Gastrocnemius medialis (tissue), 4 donors: ENCODE measurements around the gene STEAP4. TPM values are rescaled to one million over a fixed set of nuclear protein-coding genes. Genes with fewer than 3 reads are reported as not detected.

Experiments used
- ATAC-seq, 2 donors: fragments of 150-250 bp; one replicate each; pipeline ENCODE4 v1.9.1; 2016
- DNase-seq, 2 donors: peaks; one replicate each; pipeline ENCODE4 v3.0.0-alpha.2; 2019
- H3K27ac ChIP-seq, 4 donors: fragments of 200-600 bp; sonication (generic); 1 replicate in 1 of 4; 2 replicates in 3 of 4; pipeline ENCODE4 v1.5.1; 2016 to 2018; ENCODE audit warnings: mild to moderate bottlenecking in 2 of 4, moderate library complexity in 1 of 4
- H3K27me3 ChIP-seq, 3 donors: fragments of 200-600 bp; sonication (generic) in 2 of 3; 1 replicate in 1 of 3; 2 replicates in 2 of 3; pipeline versions ENCODE4 v1.5.1 to v1.6.0; 2016 to 2019; ENCODE audit warnings: mild to moderate bottlenecking in 1 of 3, moderate library complexity in 1 of 3
- H3K36me3 ChIP-seq, 2 donors: fragments of 200-600 bp; sonication (generic) in 1 of 2; one replicate each; pipeline ENCODE4 v1.5.1; 2017 to 2018
- H3K4me1 ChIP-seq, 2 donors: fragments of 200-600 bp; sonication (generic) in 1 of 2; one replicate each; pipeline ENCODE4 v1.5.1; 2016 to 2017; ENCODE audit warnings: mild to moderate bottlenecking in 2 of 2
- H3K4me3 ChIP-seq, 4 donors: fragments of 200-600 bp; sonication (generic) in 3 of 4; 1 replicate in 1 of 4; 2 replicates in 3 of 4; pipeline ENCODE4 v1.5.1; 2016 to 2019; ENCODE audit warnings: mild to moderate bottlenecking in 2 of 4
- H3K9me3 ChIP-seq, 3 donors: fragments of 200-600 bp; sonication (generic) in 2 of 3; 1 replicate in 1 of 3; 2 replicates in 2 of 3; pipeline ENCODE4 v1.5.1; 2016 to 2019
- CTCF ChIP-seq, 5 experiments: fragments of 450-650 bp in 3 of 5; fragments of 200-600 bp in 2 of 5; sonication (generic) in 2 of 5; IDR thresholded peaks in 4 of 5; conservative IDR thresholded peaks in 1 of 5; 1 replicate in 4 of 5; 2 replicates in 1 of 5; pipeline ENCODE4 v1.5.1; 2016 to 2019; ENCODE audit warnings: antibody characterized with exemption in 5 of 5, mild to moderate bottlenecking in 3 of 5, moderate library complexity in 3 of 5
- POLR2A ChIP-seq, 2 donors: fragments of 450-650 bp; IDR thresholded peaks; one replicate each; pipeline ENCODE4 v1.6.1; 2017; ENCODE audit warnings: antibody characterized with exemption in 2 of 2, mild to moderate bottlenecking in 2 of 2, moderate library complexity in 2 of 2
- in situ Hi-C, 4 donors: fragments of 200-750 bp; cut with MboI; loops; one replicate each; pipeline versions ENCODE4 v1.15.0 to v1.8.0; 2017; ENCODE audit warnings: low sequenced_read_pairs in 4 of 4
- intact Hi-C: fragments of 100-400 bp; cut with DNase I; formaldehyde crosslinking; loops from one replicate; pipeline ENCODE4 v1.15.1; 2023; ENCODE audit warnings: low total_unique reads
- total RNA-seq, 4 donors: library from RNA; depleted of rRNA; stranded (reverse); fragments of >200 nt; gene quantifications; one replicate each; pipeline versions ENCODE4 v1.1.0 to v1.2.3, GENCODE V29; 2016

STEAP4 gene
- total RNA-seq, 4 donors from 2014 or later: 13.5 to 24.5 (median 16.2) TPM

- ATAC-seq: no peak
- Histone ChIP-seq H3K9me3 (no peaks in the 10 kb centered on the region), H3K27me3 (no peaks in the 10 kb centered on the region), H3K4me1 (no peaks in the 10 kb centered on the region), H3K4me3 (no peak overlapping the region), H3K27ac (no peak overlapping the region), H3K36me3 (no peaks in the 10 kb centered on the region)
- TF ChIP-seq POLR2A (IDR thresholded peaks at IDR 0.05) (no peak), CTCF (IDR thresholded peaks at IDR 0.05 in 4 of 5, conservative IDR thresholded peaks at IDR 0.05 in 1 of 5) (no peak)
- intact Hi-C loops: no loop called here
- DNase-seq: no peak
- in situ Hi-C loops: no loop called here
Measured at GRCh38 chr7:88291398-88292173, 15.1 kb downstream of the STEAP4 start.

- H3K36me3 ChIP-seq: no peaks in the 10 kb centered on the region
- no peaks in the 10 kb centered on the region for H3K9me3 ChIP-seq
- no peaks in the 10 kb centered on the region for H3K27me3 ChIP-seq
- in situ Hi-C loops: no loop called here
- ATAC-seq (no peak), DNase-seq (no peak)
- TF ChIP-seq CTCF (IDR thresholded peaks at IDR 0.05 in 4 of 5, conservative IDR thresholded peaks at IDR 0.05 in 1 of 5) (no peak), POLR2A (IDR thresholded peaks at IDR 0.05) (no peak)
- H3K27ac ChIP-seq: no peak overlapping the region
- intact Hi-C loops: no loop called here
- H3K4me1 ChIP-seq: no peaks in the 10 kb centered on the region
- no peak overlapping the region for H3K4me3 ChIP-seq
Measured at GRCh38 chr7:88290491-88290890, 16.2 kb downstream of the STEAP4 start.

GRCh38 chr7:88289564-88290025 lies 17.1 kb downstream of the STEAP4 start:
- H3K4me1 ChIP-seq: no peaks in the 10 kb centered on the region
- H3K9me3 ChIP-seq: no peaks in the 10 kb centered on the region
- H3K36me3 ChIP-seq: no peaks in the 10 kb centered on the region
- ATAC-seq: no peak
- H3K4me3 ChIP-seq: no peak overlapping the region
- in situ Hi-C loops (no loop called here), intact Hi-C loops (no loop called here)
- no peak for TF ChIP-seq POLR2A (IDR thresholded peaks at IDR 0.05)
- no peak for TF ChIP-seq CTCF (IDR thresholded peaks at IDR 0.05 in 4 of 5, conservative IDR thresholded peaks at IDR 0.05 in 1 of 5)
- no peak overlapping the region for H3K27ac ChIP-seq
- H3K27me3 ChIP-seq: no peaks in the 10 kb centered on the region
- no peak for DNase-seq

DNA sequence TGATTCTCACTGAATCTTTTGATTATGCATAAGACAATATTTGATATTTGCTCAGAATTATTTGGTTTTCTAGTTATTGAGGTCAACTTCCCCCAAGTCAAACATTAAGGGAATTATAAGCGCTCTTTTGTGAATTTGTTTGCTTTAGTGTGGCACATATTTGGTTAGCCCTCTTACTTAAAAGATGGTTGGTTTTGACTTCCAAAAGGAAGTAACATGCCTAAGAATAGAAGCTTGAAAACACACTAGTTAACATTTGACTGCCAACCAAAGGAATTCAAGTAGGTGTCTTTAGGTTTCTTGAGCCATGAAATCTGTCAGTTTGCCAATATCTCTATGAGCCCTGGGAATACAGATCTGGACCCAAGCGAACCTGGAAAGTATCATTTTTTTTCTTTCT lies 24.9 kb downstream of the STEAP4 start:
- Histone ChIP-seq H3K9me3 (no peaks in the 10 kb centered on the region), H3K27ac (no peak overlapping the region), H3K4me1 (no peaks in the 10 kb centered on the region), H3K27me3 (no peaks in the 10 kb centered on the region), H3K36me3 (no peaks in the 10 kb centered on the region), H3K4me3 (no peak overlapping the region)
- DNase-seq (no peak), ATAC-seq (no peak)
- intact Hi-C loops: no loop called here
- in situ Hi-C loops: no loop called here
- TF ChIP-seq CTCF (IDR thresholded peaks at IDR 0.05 in 4 of 5, conservative IDR thresholded peaks at IDR 0.05 in 1 of 5) (no peak), POLR2A (IDR thresholded peaks at IDR 0.05) (no peak)
